HG03520 (cell line): ENCODE data around the gene EPB41.
"Not testable (repeated sequence)": the region's sequence is repeated elsewhere in the genome, so short reads cannot be mapped to it uniquely, and the experiment has no call there.

Experiments
- ATAC-seq: cut with Tn5 transposase; IDR thresholded peaks from one replicate; pipeline ENCODE4 v1.9.1; 2021; ENCODE audit warnings: mild to moderate bottlenecking, moderate library complexity; ENCODE audit not compliant: unreplicated experiment

EPB41 gene

DNA sequence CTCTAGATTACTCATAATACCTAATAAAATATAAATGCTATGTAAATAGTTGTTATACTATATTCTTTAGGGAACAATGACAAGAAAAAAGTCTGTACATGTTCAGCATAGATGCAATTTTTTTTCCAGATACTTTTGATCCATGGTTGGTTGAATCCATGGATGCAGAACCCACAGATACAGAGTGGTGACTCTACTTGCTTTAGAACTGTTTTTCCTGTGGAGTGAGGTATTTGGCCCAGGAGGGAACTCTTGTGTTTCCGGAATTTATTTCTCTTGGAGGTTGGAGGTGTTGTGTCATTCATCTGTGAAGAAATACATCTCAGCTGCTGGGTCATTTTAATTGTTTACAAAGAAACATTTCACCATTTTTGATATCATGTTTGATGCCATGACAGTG, 180.6 kb downstream of the EPB41 start:
- no peak for ATAC-seq

DNA sequence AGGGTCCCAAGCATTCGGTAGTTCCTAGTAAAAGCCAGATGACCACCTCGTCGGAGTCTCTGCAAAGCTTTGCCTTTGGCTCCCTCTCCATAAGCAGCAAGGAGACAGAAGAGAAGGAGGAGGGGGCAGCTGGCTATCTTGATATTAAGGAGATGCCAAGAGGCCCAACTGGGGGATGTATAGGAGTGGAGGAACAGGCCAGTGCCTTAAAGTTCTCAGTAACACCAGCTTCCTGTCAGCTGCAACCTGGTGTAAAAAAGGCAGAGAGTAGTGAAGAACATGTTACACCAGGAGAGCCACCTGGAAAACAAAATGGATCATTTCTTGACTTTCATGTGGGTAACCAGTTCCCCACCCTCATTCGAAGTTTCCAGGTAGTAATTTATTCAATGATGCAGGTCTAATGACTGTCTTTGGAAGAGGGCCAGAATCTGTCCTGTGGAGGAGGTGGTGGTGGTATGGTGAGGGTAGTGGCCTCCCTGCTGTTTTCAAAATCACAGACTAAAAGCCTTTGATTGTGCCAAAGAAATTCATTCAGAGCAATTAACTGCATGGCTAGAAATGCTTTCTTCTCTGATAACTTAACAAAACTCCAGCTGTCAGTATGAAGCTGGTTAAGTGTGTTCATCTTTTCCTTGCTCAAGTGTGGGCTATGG, 182.0 kb downstream of the EPB41 start:
- no peak for ATAC-seq

DNA sequence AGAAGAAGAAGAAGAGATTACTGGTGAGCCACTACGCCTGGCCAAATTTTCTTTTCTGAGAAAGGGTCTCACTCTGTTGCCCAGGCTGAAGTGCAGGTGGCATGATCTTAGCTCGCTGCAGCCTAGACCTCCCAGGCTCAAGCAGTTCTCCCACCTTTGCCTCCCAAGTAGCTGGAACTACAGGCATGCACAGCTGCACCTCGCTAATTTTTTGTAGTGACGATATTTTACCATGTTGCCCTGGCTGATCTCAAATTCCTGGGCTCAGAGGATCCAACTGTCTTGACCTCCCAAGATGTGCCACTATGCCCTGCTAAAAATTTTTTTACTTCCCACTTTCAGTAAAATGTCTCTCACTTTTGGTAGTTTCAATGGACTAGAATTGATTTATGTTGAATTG, 184.9 kb downstream of the EPB41 start:
- no peak for ATAC-seq

DNA sequence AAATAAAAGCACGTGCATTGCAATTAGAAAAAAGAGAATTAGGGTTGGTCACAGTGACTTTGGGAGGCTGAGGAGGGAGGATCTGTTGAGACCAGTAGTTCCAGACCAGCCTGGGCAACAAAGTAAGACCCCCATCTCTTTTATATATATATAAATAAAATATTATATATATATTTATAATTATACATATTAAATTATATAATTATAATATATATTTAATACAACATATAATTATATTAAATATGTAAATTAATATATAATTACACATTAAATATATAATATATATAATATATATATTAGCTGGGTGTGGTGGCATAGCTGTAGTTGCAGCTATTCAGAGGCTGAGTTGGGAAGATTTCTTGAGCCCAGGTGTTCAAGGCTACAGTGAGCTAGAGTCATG, 186.1 kb downstream of the EPB41 start:
- no peak for ATAC-seq

DNA sequence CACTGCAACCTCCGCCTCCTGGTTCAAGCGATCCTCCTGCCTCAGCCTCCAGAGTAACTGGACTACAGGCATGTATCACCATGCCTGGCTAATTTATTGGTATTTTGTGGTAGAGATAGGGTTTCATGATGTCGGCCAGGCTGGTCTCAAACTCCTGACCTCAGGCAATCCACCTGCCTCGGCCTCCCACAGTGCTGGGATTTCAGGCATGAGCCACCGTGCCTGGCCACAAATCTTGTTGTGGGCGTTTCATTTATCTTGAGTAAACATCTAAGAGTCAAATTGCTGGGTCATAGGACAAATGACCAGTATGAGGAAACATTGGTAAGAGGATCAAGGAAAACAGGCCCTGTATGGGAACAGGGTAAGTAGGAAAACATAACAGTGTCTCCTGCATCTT, 191.5 kb downstream of the EPB41 start:
- ATAC-seq: no peak

DNA sequence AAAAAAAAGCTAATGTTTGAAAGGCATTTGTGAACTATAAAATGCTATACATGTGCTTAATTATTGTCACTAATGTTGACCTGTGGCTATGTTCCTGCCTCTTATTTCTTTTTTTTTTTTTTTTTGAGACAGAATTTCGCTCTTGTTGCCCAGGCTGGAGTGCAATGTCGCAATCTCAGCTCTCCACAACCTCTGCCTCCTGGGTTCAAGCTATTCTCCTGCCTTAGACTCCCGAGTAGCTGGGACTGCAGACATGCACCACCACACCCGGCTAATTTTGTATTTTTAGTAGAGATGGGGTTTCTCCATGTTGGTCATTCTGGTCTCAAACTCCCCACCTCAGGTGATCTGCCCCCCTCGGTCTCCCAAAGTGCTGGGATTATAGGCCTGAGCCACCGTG, 193.7 kb downstream of the EPB41 start:
- ATAC-seq: not testable (repeated sequence)

DNA sequence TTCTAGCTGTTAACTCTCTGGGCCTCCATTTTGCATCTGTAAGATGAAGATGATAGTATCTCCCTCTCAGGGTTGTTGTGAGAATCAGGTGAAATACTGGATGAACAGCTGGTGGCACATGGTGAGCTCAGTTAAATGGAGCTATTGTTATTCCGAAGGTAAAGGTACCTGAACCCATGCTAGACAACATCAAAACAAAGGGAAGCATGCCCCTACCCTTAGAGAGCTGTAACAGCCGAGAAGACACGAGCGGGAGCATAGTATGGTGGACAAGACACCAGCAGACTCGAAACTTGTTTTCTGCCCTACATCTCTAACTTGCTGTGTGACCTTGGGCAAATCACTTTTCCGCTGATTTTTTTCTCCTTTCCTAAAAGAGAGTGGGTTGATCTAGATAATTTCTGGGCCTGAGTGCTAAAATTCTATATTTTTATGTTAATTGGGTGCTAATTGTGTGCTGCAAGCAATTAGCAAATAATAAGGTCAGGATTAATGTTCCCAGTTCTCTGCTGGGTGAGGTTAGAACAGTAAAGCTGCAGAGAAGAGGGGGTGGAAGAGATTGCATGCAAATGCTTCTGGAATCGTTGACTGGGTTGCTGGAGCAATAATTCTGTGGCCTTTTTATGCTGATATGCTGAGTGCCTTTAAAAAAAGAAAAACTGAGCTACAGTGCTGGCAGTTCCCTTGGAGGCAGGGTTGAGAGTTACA, 198.5 kb downstream of the EPB41 start:
- no peak for ATAC-seq

DNA sequence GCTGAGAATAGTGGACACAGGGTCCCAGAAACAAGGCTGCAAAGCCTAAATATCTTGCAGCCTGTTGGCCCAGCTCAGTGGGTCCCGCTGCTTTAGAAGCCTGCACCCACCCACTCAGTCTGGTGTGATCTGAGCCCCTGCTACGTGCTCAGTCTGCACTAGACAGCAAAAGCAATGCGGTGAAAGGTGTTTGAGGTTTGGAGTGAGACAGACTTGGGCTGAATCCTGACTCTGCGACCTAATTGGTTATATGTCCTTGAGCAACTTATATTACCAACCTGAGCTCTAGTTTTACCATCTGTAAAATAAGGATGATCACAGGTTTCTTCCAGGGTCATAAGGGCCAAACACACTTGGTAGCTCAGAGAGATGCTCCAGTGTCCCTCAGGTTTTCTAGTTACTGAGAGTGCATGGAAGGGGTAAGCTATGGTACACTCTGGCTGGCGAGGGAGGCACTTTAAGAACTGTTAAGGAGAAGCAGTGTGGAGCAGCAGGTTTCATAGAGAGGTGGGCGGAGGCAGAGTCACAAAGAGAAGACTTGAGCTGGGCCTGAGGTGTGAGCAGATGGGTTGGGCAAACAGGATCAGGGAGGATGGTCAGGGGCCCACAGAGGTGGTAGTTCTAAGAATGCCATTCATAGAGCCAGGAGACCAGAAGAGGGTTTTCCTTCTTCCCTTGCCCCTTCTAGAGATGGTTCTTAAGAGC, 199.2 kb downstream of the EPB41 start:
- ATAC-seq: no peak

DNA sequence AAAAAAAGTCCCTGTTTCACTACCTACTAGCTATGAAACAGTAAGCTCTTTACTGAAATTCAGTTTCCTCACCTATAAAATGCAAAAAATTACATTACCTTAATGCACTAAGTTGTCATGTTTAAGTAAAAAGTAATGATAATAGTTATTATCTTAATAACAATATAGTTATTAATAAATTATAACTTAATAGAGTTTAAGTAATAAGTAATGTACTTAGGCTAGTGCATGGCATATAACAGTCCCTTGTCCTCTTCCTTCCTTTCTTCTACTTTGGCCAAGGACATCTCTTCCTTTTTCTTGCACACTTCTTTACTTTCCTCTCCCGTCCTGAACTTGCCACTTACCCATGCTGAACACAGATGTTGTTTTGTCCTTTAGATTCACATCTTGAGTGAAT, 200.3 kb downstream of the EPB41 start:
- no peak for ATAC-seq

DNA sequence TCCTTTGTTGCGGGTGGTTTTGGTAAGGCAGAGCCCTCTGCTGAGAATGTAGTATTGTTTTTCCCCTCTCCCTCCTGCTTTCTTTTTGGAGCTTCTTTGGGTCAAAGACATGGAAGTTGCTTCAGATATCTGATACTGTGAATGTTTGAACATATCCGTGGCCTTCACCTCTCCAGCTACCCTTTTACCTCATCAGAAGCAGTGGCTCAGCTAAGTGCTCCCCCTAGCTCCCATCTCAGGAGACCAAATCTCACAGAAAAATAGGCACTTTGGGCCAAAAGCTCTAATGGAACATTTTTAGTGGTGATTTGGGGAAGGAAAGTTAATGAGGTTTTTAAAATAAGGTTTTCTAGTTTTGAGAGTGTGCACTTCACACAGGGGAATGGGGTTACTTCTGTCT, 203.0 kb downstream of the EPB41 start:
- no peak for ATAC-seq

DNA sequence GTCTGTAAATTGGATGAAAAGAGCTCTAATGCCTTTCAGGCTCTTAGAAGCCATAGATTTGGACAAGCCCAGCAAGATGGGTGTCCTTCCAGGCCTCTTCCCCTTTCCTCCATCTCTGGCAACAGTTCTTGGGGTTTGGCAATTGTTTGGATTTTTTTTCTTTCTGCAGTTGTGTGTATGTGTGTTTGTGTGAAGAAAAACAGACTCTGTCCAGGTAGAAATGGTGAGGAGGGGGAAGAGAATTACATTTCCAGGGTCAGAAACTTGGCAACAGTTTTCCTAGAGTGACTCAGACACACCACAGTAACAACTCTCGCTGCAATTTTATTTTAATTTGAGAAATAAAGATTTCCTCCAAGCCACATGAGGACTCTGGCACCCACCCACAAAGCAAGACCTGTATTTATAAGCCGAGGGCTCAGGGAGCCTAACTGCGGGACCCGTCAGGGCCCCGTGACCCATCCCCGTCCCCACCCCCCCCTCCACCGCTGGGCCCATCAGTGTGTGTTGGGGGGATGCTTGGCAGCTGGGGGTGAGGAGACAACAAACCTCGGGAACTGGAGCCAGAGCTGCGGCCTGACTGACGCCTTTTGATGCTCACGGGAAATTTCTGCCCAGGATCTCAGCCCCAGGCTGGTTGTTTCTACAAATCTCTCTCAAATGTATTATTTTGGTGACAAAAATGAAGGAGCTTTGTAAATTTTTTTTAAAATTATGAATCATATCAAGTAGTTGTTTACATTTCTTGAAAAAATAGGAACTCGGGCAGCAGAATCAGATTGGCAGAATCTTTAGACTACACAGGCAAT, 205.0 kb downstream of the EPB41 start:
- no peak for ATAC-seq

DNA sequence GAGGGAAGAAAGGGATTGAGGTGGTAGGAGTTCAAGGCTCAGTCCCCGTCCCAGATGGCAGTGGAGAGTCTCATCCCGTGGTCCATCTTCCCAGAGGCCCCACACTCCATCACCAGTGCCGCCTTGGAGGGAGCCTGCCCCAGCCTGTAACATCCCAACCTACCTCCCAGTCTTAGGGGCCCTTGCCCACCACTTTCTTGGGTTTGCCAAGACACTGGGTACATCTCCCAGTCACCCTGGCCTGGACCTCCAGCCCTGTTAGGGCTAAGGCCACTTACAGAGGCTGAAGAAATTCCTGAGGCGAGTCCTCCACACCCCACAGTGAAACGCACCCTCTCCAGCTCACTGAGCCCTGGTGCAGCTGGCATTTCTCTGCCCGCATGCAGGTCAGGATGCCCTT, 206.0 kb downstream of the EPB41 start:
- ATAC-seq: no peak

DNA sequence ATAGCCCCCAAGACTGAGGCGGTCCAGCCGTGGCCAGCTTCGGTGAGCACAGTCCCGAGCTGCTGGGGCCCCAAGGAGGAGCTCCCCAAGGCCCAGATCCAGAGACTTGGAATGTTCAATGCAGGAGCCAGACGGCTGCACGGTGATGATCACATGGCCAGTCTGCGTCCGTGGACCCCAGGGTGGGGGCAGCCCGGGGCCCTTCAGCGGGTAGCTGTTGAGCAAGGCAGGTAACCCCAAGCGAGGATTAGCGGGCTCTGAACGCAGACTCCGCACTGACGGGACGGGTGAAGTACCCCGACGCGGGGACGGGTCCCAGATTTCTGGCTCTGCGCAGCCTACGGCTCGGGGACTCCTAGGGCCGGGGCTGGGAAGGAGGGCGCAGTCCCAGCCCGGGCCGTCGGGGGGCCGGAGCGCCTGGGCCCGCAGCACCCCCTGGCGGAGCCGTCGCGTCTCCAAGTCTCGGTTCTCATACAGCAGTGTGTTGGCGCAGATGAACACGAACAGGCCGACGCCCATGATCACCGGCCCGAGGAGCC, 206.6 kb downstream of the EPB41 start:
- no peak for ATAC-seq

DNA sequence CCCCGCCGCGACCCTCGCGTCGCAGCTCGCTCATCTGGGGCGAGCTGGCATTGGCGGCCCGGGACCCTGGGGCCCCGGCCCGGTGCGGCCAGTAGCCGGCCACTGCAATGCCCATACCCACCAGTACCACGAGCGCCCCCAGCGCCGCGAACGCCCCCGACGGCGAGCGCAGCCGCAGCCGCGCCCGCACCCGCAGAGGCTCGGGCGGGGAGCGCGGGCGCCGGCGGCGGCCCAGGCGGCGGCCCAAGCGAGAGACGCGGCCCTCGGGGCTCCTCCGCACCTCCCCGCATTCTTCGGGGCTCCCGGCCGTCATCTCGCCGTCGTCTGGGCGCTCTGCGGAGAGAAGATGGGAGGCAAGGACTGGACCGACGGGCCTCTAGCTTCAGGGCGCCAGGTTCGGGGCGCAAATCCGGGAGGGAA, 207.2 kb downstream of the EPB41 start:
- ATAC-seq: no peak

DNA sequence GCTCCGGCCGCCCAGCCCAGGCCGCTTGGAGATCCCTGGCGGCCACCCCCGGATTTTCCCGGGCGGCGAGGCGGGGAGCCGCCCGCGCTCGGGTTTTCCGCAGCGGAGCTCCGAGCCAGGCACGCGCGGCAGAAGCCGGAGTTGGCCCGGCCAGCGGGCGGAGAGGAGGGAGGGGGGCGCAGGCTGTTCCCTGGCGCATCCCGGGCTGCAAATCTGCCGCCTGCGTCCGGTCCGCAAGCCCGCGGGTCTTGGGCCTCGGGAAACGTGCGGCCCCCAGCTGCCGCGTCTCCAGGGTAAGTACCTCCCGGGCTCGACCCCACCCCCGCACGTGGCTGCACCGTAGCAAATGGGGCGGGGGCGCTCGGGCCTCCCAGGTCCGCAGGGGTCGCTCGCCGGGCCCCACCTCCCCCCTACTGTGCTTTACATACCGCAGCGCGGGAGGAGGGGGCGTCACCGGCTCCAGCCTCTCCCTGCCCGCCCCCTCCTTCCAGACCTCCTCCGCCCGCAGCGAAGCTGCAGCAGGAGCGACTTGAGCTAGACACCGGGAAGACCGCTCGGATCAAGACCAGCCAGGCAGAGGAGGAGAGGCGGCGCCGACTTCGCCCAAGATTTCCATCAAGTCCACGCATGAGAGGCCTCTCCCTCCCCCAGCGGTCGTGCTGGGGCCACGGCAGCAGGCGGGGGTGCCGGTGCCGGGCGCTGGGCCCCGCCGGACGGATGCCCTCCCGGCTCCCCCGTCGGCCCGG, 207.7 kb downstream of the EPB41 start:
- no peak for ATAC-seq

DNA sequence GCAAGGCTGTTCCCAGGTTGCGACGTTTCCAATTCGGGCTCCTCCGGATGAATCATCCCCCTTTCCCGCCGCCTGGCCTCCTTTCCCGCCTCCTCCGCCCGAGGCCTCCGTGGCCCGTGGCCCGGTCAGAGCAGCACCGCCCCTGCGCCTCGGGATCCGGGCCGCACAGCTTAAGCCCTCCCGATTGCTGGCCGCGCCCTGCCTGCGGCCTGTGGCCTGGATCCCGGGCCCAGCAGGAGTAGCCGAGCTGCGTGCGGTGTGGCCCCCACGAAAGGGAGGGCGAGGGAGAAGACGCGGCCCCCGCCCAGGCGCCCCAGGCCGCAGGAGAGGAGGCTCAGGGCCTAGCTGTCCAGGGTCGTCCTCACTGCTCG, 208.3 kb downstream of the EPB41 start:
- no peak for ATAC-seq

DNA sequence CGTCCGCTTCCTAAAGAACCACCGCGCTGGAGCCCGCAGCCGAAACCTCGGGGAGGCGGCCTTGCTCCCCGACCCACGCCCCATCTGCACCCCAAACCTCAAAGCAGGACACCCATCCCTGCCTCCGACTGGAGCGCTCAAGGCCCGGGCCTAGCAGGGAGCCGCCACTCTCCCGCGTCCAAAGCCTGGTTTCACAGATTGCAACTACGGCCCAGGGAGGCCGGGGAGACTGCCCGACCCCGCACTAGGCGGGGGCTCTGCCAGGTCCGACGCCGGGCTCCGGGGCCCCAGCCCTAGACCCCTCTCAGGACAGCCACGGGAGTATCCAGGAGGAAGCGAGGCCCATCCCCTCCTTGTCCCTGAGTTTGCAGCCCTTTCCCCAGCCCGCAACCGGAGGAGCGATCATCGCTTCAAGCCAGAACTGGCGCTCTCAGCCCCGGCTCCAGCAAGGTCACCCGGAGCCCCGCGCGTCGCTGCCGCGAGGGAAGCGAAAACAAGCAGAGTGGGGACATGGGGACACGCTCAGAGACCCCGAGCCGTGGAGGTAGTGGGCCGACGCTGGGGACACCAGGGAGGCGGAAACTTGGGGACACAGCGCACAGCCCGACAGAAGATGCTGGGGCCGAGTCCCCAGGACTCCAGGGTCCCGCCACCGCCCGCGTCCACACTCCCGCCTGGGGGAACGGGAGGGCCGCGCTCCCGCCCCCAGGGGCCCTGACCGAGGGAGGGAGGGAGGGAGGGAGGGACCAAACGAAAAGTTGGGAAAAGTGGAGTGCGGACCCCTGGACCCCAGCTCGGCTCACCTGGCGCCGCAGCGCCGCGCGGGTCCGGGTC, 208.9 kb downstream of the EPB41 start:
- no peak for ATAC-seq

DNA sequence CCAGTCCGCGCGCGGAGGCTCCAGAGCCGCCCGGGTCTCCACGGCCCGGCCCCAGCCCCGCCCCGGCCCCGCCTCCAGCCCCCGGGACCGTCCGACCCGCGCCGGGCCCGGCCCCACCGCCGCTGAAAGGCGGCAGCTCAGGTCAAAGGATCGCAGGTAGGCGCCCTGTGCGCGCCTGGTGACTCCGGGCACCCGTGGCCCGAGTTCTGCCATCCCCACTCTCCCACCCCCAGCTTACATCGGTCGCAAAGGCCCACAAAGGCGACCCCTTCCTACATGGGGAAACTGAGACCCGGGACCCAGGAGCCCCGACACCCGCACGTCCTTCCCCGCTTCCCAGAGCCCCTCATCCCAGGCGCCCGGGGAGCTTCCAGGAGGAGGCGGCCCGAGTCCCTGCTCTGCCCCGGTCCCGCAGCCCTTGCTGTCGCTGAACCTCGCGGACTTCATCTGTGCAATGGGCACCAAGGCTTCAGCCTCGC, 209.6 kb downstream of the EPB41 start, which contains the start of gene TMEM200B:
TMEM200B (minus strand) TSS at position 17 of the 479 bp plus-strand sequence. CDS start 2,075 bp downstream, outside the sequence.
- no peak for ATAC-seq
